ENCODE results near the gene AFDN.

GRCh38 chr6:167984144-167984719, 157.5 kb downstream of the AFDN start:
- no peak for TF ChIP-seq USF1 (CRISPR knock-in tag; IDR thresholded peaks at IDR 0.05)
- TF ChIP-seq TEAD4 (CRISPR knock-in tag; IDR thresholded peaks at IDR 0.05) = no peak
- no peak for TF ChIP-seq CTCF (IDR thresholded peaks at IDR 0.05)
- TF ChIP-seq MAX (CRISPR knock-in tag; IDR thresholded peaks at IDR 0.05) = no peak
- TF ChIP-seq PREB (CRISPR knock-in tag; IDR thresholded peaks at IDR 0.05; ENCODE audit: borderline replicate concordance) = no peak
